Neural progenitor cell (in vitro differentiated cells): ENCODE measurements around the gene C1QA.
A peak's percentile ranks its signal among the peaks of the same experiment; 100 is the strongest.

Experiments
- CTCF ChIP-seq: fragments of 200-600 bp; sonication (generic); IDR thresholded peaks from 2 replicates; pipeline ENCODE4 v1.5.1; 2017; ENCODE audit warnings: antibody characterized with exemption, mild to moderate bottlenecking
- EZH2 ChIP-seq: fragments of 200-600 bp; sonication (generic); IDR thresholded peaks from 2 replicates; pipeline ENCODE4 v1.6.1; 2017; ENCODE audit warnings: antibody characterized with exemption, mild to moderate bottlenecking, moderate library complexity
- EZH2phosphoT487 ChIP-seq: fragments of 200-600 bp; sonication (generic); IDR thresholded peaks from 2 replicates; pipeline ENCODE4 v1.6.1; 2017; ENCODE audit warnings: antibody characterized with exemption

DNA sequence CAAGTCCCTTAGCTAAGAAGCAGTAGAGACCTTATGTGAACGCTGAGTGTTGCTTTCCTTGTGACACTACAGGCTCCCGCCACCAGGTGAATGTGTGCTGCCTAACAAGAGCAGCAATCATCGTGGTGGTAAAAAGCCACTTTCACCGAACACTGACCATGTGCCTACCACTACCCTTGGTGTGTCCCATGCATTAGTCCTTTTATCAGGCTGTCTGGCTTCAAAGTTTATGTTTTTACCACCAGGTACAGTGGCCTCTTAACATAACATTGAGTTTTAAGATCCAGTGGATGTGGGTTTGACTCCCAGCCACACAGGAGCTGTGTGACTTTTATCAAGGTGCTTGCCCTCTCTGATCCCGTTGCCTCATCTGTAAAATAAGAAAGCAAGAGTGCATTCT lies 18.3 kb downstream of the C1QA start:
- peak; percentile 24 for TF ChIP-seq CTCF
- no peak for TF ChIP-seq EZH2
- TF ChIP-seq EZH2phosphoT487 = no peak
